ENCODE results near the gene RASGRP4. TPM values are rescaled to one million over a fixed set of nuclear protein-coding genes. Genes with fewer than 3 reads are reported as not detected.

RASGRP4 gene
- total RNA-seq, 2 donors from 2014 or later, result 1.8 to 3.6 TPM

- ATAC-seq, result no peak
- DNase-seq, result no peak
- intact Hi-C loops (cut with DNase I), result loop anchor here (10.0 kb wide), 1 partner anchor 214 kb away; the partner anchor contains the start of genes EIF3K (in 2 of the 2) and MAP4K1 (in 2 of the 2)
These were observed 25.7 kb downstream of the RASGRP4 start for GRCh38 chr19:38400361-38400760.

GRCh38 chr19:38399537-38399936, 26.5 kb downstream of the RASGRP4 start:
- DNase-seq (no peak), ATAC-seq (no peak)
- intact Hi-C loops (cut with DNase I), result no loop called here

- intact Hi-C loops (cut with DNase I), result no loop called here
- DNase-seq (no peak), ATAC-seq (no peak)
These were observed 26.9 kb downstream of the RASGRP4 start for GRCh38 chr19:38399081-38399480.

- intact Hi-C loops (cut with DNase I), result no loop called here
- DNase-seq (no peak), ATAC-seq (peak in 1 of 2 donors; percentile 25)
These were observed 30.5 kb downstream of the RASGRP4 start for GRCh38 chr19:38395381-38396114.

- intact Hi-C loops (cut with DNase I), result no loop called here
- DNase-seq (peak; percentile 51), ATAC-seq (peak in 1 of 2 donors; percentile 23)
These were observed 31.5 kb downstream of the RASGRP4 start for GRCh38 chr19:38394488-38394887.

GRCh38 chr19:38392707-38393308, 33.2 kb downstream of the RASGRP4 start:
- DNase-seq, result no peak
- intact Hi-C loops (cut with DNase I), result no loop called here
- no peak for ATAC-seq

- intact Hi-C loops (cut with DNase I), result no loop called here
- no peak for DNase-seq
- no peak for ATAC-seq
These were observed 34.0 kb downstream of the RASGRP4 start for GRCh38 chr19:38391911-38392464.

GRCh38 chr19:38389957-38390924, 35.8 kb downstream of the RASGRP4 start:
- intact Hi-C loops (cut with DNase I), result no loop called here
- DNase-seq (no peak), ATAC-seq (no peak)

- no peak for ATAC-seq
- DNase-seq, result peak; percentile 55
- intact Hi-C loops (cut with DNase I), result no loop called here
These were observed 36.7 kb downstream of the RASGRP4 start for GRCh38 chr19:38389101-38389925.

GRCh38 chr19:38388349-38389100, 37.5 kb downstream of the RASGRP4 start, which contains the start of gene SPRED3:
TSS of gene SPRED3 (plus strand) at chr19:38388697. CDS start at chr19:38390303, 1,606 bp downstream.
- DNase-seq (peak; percentile 40), ATAC-seq (peak; percentile 18 to 32)
- intact Hi-C loops (cut with DNase I), result no loop called here

GRCh38 chr19:38387550-38388348, 38.3 kb downstream of the RASGRP4 start, which contains the start of gene GGN:
TSS of gene GGN (minus strand) at chr19:38388034. CDS start at chr19:38387261, 773 bp downstream.
- intact Hi-C loops (cut with DNase I), result no loop called here
- ATAC-seq (peak; percentile 75 to 78), DNase-seq (peak; percentile 82)

- intact Hi-C loops (cut with DNase I), result no loop called here
- DNase-seq (peak; percentile 50), ATAC-seq (peak in 1 of 2 donors; percentile 0)
These were observed 39.0 kb downstream of the RASGRP4 start for GRCh38 chr19:38386971-38387549.

- ATAC-seq (no peak), DNase-seq (no peak)
- intact Hi-C loops (cut with DNase I), result no loop called here
These were observed 39.6 kb downstream of the RASGRP4 start for GRCh38 chr19:38386300-38386970.

GRCh38 chr19:38385804-38386257, 40.2 kb downstream of the RASGRP4 start:
- ATAC-seq (no peak), DNase-seq (no peak)
- intact Hi-C loops (cut with DNase I), result no loop called here

- DNase-seq (no peak), ATAC-seq (no peak)
- intact Hi-C loops (cut with DNase I), result no loop called here
These were observed 40.8 kb downstream of the RASGRP4 start for GRCh38 chr19:38385057-38385803.
